Rectal smooth muscle tissue (tissue), 1 donor: ENCODE results near the gene SPATA13.
"Not testable (repeated sequence)": the region's sequence is repeated elsewhere in the genome, so short reads cannot be mapped to it uniquely, and the experiment has no call there.

ENCODE experiments used
- H3K27ac ChIP-seq: one replicate; pipeline ENCODE4 v1.7.0; 2013; ENCODE audit warnings: low read depth, low read length, inconsistent platforms
- H3K27me3 ChIP-seq: one replicate; pipeline ENCODE4 v1.7.0; 2013; ENCODE audit warnings: low read length; ENCODE audit not compliant: control insufficient read depth, insufficient read depth
- H3K36me3 ChIP-seq: one replicate; pipeline ENCODE4 v1.7.0; 2013; ENCODE audit warnings: low read length; ENCODE audit not compliant: control insufficient read depth, insufficient read depth
- H3K4me1 ChIP-seq: one replicate; pipeline ENCODE4 v1.7.0; 2013; ENCODE audit warnings: low read length; ENCODE audit not compliant: control insufficient read depth, insufficient read depth
- H3K4me3 ChIP-seq: one replicate; pipeline ENCODE4 v1.7.0; 2013; ENCODE audit warnings: low read length
- H3K9ac ChIP-seq: one replicate; pipeline ENCODE4 v1.7.0; 2013; ENCODE audit warnings: low read length

Gene SPATA13

DNA sequence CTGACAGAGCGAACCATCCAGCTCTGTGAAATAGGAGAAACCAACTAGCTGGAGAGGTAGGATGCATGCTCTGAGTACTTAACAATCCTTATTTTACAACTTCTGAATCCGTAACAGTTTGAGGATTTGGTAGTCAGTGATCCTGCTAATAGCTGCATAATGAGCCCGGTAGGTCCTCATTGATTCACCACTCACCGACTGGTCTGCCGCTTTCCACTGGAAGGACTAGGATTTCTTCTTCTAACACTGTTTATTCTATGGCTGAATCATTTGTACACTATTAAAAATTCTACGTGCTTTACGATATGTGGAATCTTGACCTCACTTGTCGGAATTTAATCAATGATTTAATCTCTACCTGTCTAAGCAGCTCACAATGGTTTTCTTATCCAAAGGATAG lies 33.9 kb downstream of the SPATA13 start:
- H3K36me3 ChIP-seq, result no peaks in the 10 kb centered on the region
- H3K4me1 ChIP-seq, result no peaks in the 10 kb centered on the region
- no peak overlapping the region for H3K9ac ChIP-seq
- H3K4me3 ChIP-seq, result no peak overlapping the region
- H3K27ac ChIP-seq, result no peak overlapping the region
- no peaks in the 10 kb centered on the region for H3K27me3 ChIP-seq

DNA sequence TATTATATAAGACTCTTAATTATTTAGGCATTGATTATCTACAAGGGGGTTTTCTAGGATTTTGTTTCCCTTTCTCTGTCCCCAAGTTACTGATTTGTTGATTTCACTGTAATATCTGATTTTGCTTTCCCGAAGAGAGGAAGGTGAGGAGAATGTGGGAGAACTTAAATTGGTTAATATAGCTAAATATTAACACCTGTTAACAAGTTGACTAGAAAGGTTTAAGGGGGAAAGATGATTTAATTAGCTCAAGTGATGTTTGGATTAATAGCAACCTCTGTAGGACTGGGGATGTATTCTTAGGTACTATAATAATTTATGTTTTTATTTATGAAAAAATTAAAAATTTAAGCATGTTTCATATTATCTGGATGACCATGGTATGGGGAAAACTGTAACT lies 35.1 kb downstream of the SPATA13 start:
- Histone ChIP-seq H3K9ac (no peak overlapping the region), H3K27ac (no peak overlapping the region), H3K36me3 (no peaks in the 10 kb centered on the region), H3K27me3 (no peaks in the 10 kb centered on the region), H3K4me3 (no peak overlapping the region), H3K4me1 (no peaks in the 10 kb centered on the region)

DNA sequence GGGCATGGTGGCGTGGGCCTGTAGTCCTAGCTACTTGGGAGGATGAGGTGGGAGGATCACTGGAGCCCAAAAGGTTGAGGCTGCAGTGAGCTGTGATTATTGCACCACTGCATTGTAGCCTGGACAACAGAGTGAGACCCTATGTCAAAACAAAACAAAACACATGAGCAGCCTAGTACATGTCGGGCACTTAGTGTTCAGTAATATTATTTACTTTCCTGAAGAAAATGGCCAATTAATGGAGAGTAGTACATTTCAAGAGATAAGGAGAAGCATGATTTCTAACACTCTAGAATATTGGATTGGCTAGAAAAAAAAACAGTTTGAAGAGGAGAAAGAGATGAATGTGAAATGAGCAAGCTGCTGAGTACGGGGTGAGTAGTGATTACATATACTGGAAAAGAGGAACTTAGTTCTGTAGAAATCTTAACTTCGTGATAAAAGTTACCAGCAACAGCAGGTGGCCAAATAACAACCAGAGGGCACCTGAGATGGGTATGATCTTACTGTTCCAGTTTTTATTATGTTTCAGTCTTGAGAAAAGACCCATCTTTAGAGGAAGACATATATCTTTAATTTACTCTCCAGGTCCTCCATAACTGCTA lies 36.2 kb downstream of the SPATA13 start:
- Histone ChIP-seq H3K4me3 (no peak overlapping the region), H3K27ac (no peak overlapping the region), H3K9ac (no peak overlapping the region), H3K36me3 (no peaks in the 10 kb centered on the region), H3K4me1 (no peaks in the 10 kb centered on the region), H3K27me3 (no peaks in the 10 kb centered on the region)

DNA sequence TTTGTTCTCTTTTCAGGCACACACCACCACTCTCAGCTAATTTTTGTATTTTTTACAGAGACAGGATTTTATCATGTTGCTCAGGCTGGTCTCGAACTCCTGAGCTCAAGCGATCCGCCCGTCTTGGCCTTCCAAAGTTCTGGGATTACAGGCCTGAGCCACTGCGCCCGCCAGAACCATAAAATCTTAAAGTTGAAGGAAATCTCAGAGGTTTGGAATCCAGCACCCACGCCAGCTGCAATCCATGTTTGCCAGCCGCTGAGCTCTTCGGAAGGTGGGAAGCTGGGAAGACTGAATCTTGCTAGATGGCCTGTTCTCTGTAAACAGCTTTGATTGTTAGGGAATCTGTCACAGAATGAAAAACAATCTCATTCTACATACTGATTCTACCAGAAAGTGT lies 38.5 kb downstream of the SPATA13 start:
- no peaks in the 10 kb centered on the region for H3K27me3 ChIP-seq
- H3K9ac ChIP-seq, result no peak overlapping the region
- no peaks in the 10 kb centered on the region for H3K36me3 ChIP-seq
- no peak overlapping the region for H3K4me3 ChIP-seq
- peaks cover 8% of the 10 kb centered on the region for H3K4me1 ChIP-seq
- peak overlapping the region; percentile 64 for H3K27ac ChIP-seq

DNA sequence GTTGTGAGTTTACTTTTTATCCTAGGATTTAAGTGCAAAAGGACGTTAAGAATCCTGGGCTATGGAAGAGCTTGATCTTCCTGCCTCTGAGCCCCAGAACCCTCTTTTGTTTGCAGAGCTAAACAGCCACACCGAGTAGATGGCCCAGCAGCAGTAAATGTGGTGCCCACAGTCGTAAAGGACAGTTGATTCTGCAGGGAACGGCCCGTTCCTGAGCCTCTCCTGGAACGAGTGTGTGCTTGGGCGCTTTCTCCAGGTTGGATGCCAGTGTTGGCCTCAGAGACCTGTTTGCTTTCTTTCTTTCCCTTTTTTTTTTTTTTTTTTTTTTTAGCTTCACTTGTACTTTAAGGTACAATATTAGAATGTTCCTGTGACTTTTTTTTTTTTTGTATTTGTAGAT lies 41.7 kb downstream of the SPATA13 start:
- Histone ChIP-seq H3K36me3 (no peaks in the 10 kb centered on the region), H3K27me3 (no peaks in the 10 kb centered on the region), H3K4me1 (peaks cover 12% of the 10 kb centered on the region), H3K4me3 (no peak overlapping the region), H3K27ac (no peak overlapping the region), H3K9ac (no peak overlapping the region)

DNA sequence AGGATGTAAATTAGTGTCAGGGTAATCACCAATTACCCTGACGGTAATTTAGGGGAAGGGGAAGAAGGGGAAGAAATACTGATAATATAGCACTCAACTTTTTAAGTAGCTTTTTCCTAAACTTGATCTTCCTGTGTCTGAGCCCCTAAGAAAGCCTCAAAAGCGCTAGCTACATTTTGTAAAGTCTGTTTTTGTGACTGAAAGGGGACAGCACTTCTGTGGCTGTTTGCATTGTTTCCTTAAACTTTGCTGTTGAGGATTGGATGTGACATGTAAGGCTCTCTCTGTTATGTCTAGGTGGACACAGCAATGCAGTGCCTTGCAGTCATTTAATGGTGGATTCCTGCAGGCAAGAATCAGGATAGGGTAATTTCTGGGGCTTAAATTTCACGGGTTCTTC lies 42.8 kb downstream of the SPATA13 start:
- H3K27me3 ChIP-seq, result no peaks in the 10 kb centered on the region
- no peak overlapping the region for H3K4me3 ChIP-seq
- peaks cover 12% of the 10 kb centered on the region for H3K4me1 ChIP-seq
- no peaks in the 10 kb centered on the region for H3K36me3 ChIP-seq
- H3K9ac ChIP-seq, result no peak overlapping the region
- H3K27ac ChIP-seq, result peak overlapping the region; percentile 42

DNA sequence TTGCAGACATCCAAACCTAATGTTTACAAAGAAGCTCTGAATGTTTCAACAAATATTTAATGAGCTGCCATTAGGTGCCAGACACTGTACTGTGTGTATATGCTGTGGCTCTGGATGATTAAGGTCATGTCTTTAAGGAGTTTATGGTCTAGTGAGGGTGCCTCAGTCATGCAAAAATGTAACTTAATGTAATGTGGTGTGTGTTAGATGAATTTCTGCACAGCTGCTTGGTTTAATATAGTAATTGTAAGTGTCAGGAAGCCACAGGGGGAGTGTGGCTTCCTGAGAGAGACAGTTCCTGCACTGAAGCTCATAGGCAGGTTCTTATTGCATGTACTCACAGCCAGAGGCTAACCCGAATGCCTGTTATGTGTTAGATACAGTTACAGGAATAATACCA lies 43.3 kb downstream of the SPATA13 start:
- Histone ChIP-seq H3K9ac (no peak overlapping the region), H3K27ac (peak overlapping the region; percentile 42), H3K4me1 (peaks cover 12% of the 10 kb centered on the region), H3K27me3 (no peaks in the 10 kb centered on the region), H3K4me3 (no peak overlapping the region), H3K36me3 (no peaks in the 10 kb centered on the region)

DNA sequence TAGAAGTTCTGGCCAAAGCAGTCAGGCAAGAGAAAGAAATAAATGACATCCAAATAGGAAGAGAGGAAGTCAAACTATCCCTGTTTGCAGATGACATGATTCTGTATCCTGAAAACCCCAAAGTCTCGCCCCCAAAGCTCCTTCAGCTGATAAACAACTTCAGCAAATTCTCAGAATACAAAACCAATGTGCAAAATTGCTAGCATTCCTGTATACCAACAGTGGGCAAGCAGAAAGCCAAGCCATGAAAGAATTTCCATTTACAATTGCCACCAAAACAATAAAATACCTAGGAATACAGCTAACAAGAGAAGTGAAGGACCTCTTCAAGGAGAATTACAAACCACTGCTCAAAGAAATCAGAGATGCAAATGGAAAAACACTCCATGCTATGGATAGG lies 44.6 kb downstream of the SPATA13 start:
- H3K27me3 ChIP-seq, H3K27ac ChIP-seq, H3K9ac ChIP-seq, H3K36me3 ChIP-seq, H3K4me3 ChIP-seq: not testable (repeated sequence)
- H3K4me1 ChIP-seq, result peaks cover 12% of the 10 kb centered on the region

DNA sequence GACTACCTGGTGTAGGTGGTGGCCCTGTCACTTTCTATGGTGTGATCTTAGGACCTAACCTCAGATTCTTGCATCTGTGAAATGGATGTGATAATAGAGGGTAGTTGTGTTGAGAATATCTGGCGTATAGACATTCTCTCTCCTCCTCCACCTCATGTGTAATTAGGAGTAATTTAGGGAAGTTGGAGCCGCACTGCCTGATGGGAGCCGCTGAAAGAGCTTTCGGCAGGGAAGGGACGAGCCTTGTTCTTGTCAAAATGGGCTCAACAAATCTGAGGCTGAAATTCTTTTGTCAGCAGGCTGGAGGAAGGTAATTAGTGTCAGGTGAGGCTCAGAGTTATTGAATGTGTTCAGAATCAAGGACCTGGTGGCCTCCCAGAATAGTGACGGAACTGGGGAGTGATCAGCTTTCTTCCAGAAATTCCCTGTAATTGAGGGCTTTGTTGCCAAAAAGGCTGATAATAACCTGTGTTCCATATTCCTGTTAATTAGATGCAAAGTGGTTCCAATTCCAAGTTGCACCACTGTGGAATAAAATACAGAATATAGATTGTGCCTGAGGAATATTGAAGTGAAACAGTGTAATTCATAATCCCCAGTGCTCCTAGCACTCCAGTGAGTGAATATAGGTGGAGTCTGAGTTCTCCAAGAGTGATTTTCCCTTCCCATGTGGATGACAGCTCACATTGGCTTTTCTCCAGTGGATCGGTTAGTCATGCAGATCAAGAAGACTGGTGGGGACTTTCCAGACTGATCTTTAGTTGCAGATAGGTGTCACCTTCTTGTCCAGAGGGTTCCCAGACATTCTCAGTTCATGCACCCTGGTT lies 47.5 kb downstream of the SPATA13 start:
- Histone ChIP-seq H3K36me3 (no peaks in the 10 kb centered on the region), H3K9ac (no peak overlapping the region), H3K4me3 (no peak overlapping the region), H3K27ac (no peak overlapping the region), H3K27me3 (no peaks in the 10 kb centered on the region), H3K4me1 (peaks cover 12% of the 10 kb centered on the region)

DNA sequence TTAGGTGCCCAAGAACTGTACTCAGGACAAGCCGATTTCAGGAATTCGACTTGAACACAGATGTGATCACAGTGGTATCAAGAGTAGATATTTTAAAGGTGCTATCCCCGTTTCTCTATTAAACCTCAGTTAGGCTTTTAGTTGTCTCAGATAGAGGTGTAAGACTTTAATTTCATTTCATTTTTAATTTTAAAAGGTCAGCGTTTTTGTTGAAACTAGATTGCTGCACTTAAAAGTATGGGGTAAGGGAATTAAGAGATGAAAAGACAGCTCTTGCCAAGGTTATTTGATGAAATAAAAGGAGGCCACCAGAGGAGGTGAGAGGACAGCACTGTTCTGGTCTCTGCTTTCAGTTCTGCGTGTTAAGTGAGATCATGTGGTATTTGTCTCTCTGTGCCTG lies 48.6 kb downstream of the SPATA13 start:
- Histone ChIP-seq H3K36me3 (no peaks in the 10 kb centered on the region), H3K27me3 (no peaks in the 10 kb centered on the region), H3K27ac (no peak overlapping the region), H3K4me1 (peaks cover 4% of the 10 kb centered on the region), H3K4me3 (no peak overlapping the region), H3K9ac (no peak overlapping the region)

DNA sequence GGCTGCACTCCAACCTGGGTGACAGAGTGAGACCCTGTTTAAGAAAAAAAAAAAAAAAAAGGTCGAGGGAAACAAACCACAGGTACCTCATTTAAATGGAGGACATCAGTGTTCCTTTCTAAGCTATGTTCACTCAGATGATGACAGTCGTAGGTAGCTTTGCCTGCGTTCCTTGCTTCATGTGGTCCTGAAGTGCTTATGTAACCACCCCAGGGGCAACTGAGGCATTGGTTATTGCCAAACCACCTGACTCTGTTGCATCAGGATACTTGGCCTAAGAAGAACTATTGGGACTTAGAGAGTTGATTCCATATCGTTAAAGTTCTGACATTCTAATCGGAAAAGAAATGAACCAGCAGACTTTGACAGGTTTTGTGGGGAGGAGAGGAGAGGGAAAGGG lies 51.7 kb downstream of the SPATA13 start:
- no peaks in the 10 kb centered on the region for H3K36me3 ChIP-seq
- no peak overlapping the region for H3K9ac ChIP-seq
- H3K27ac ChIP-seq, result no peak overlapping the region
- no peak overlapping the region for H3K4me3 ChIP-seq
- H3K4me1 ChIP-seq, result peaks cover 13% of the 10 kb centered on the region
- H3K27me3 ChIP-seq, result no peaks in the 10 kb centered on the region

DNA sequence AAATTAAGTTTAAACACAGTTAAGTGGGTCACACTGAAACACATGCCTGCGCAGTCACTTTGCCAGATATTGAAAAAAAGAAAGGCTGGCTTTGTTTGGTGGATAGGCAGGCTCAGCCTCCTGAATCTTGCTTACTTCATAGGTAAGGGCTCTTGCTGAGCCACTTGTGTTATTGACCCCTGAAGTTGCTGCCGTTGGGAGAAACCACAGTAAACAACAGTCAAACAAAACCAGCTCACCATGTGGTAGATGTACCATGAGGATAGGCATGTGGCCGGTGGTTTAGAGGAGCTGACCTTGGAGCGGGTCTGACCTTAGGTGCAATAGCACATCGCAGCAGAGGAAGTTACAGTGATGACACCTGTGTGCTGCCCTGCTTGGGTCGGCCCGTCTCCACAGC lies 52.2 kb downstream of the SPATA13 start:
- H3K27ac ChIP-seq, result no peak overlapping the region
- no peaks in the 10 kb centered on the region for H3K27me3 ChIP-seq
- no peak overlapping the region for H3K9ac ChIP-seq
- H3K4me1 ChIP-seq, result peaks cover 13% of the 10 kb centered on the region
- H3K4me3 ChIP-seq, result no peak overlapping the region
- H3K36me3 ChIP-seq, result no peaks in the 10 kb centered on the region

DNA sequence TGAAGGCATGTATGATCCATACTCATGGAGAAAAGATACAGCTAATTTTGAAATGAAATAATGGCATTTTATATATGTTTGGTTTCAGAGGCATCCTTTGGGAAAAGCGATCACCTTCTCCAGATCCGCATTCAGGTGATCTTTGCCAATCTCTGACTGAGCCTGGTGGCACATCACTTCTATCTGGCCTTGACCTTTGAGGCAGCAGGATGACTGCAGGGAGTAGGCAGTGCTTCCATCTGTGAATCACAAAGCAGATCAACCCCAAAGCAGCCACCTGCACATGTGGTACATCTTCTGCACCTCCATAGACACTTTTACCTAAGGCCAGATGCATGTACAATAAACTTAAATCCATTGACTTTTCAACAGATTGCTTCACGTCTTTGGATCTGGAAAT lies 53.4 kb downstream of the SPATA13 start:
- H3K4me1 ChIP-seq, result peaks cover 17% of the 10 kb centered on the region
- no peak overlapping the region for H3K9ac ChIP-seq

More for the DNA sequence above, 53.4 kb downstream of the SPATA13 start:
- Histone ChIP-seq H3K4me3 (no peak overlapping the region), H3K27ac (no peak overlapping the region), H3K27me3 (no peaks in the 10 kb centered on the region), H3K36me3 (no peaks in the 10 kb centered on the region)
